B cell (primary cell): ENCODE data around the gene SCN4B. TPM values are rescaled to one million over a fixed set of nuclear protein-coding genes. Genes with fewer than 3 reads are reported as not detected.

Experiments
- ATAC-seq: fragments of 200-7000 bp; cut with Tn5 transposase; one replicate; pipeline ENCODE4 v1.10.0; 2021; ENCODE audit warnings: low read depth, mild to moderate bottlenecking, moderate number of reproducible peaks, moderate library complexity
- CTCF ChIA-PET: fragments of 350-600 bp; sonication (Branson Sonifier 250); formaldehyde crosslinking; loops from one replicate; lab custom pipeline; 2021; ENCODE audit warnings: antibody characterized with exemption, inconsistent platforms; lab: Charles Lee
- POLR2A ChIA-PET: fragments of 350-600 bp; sonication (Branson Sonifier 250); formaldehyde crosslinking; loops from one replicate; lab custom pipeline; 2021; ENCODE audit warnings: antibody characterized with exemption; lab: Charles Lee
- DNase-seq: peaks from one replicate; pipeline ENCODE4 v3.0.0; 2013
- H2AFZ ChIP-seq: 2 replicates; pipeline ENCODE4 v1.6.1; 2012; ENCODE audit warnings: mild to moderate bottlenecking, low read depth, low read length; ENCODE audit not compliant: insufficient read depth, poor library complexity, severe bottlenecking
- H3K27ac ChIP-seq, 2 donors: 1 replicate in 1 of 2; 2 replicates in 1 of 2; pipeline ENCODE4 v1.5.1; 2012 to 2013; ENCODE audit warnings: low read length in 2 of 2, mild to moderate bottlenecking in 2 of 2, moderate library complexity in 1 of 2
- H3K27me3 ChIP-seq, 4 experiments: fragments of 200-600 bp in 1 of 4; sonication (generic) in 1 of 4; replicated peaks in 1 of 4; 1 replicate in 2 of 4; 2 replicates in 2 of 4; pipeline versions ENCODE4 v1.6.1 to v1.7.0; 2013 to 2016; ENCODE audit warnings: low read length in 3 of 4, mild to moderate bottlenecking in 2 of 4, mixed read lengths in 1 of 4, moderate library complexity in 1 of 4; ENCODE audit not compliant: insufficient read depth in 4 of 4, control insufficient read depth in 3 of 4; ENCODE audit errors: control extremely low read depth in 1 of 4
- H3K36me3 ChIP-seq, 2 experiments: replicated peaks in 1 of 2; 1 replicate in 1 of 2; 2 replicates in 1 of 2; pipeline versions ENCODE4 v1.6.1 to v1.7.1; 2013; ENCODE audit warnings: low read length in 1 of 2; ENCODE audit not compliant: insufficient read depth in 2 of 2, control insufficient read depth in 1 of 2; ENCODE audit errors: control extremely low read depth in 1 of 2, extremely low read depth in 1 of 2
- H3K4me1 ChIP-seq, 2 donors: fragments of 200-600 bp in 1 of 2; sonication (generic) in 1 of 2; 1 replicate in 1 of 2; 2 replicates in 1 of 2; pipeline versions ENCODE4 v1.5.1 to v1.6.1; 2013 to 2017; ENCODE audit warnings: low read length in 2 of 2; ENCODE audit not compliant: control insufficient read depth in 2 of 2, insufficient read depth in 2 of 2
- H3K4me2 ChIP-seq: replicated peaks from 2 replicates; pipeline ENCODE3; 2012; ENCODE audit warnings: mild to moderate bottlenecking, low read depth, low read length; ENCODE audit not compliant: poor library complexity, severe bottlenecking
- H3K4me3 ChIP-seq, 5 experiments: fragments of 200-600 bp in 1 of 5; sonication (generic) in 1 of 5; 1 replicate in 3 of 5; 2 replicates in 2 of 5; pipeline versions ENCODE4 v1.5.1 to v1.7.0; 2011 to 2016; ENCODE audit warnings: low read length in 4 of 5, mild to moderate bottlenecking in 4 of 5, low read depth in 2 of 5, control low read depth in 1 of 5, moderate library complexity in 1 of 5; ENCODE audit not compliant: insufficient read depth in 1 of 5; ENCODE audit errors: control extremely low read depth in 1 of 5, extremely low read depth in 1 of 5
- H3K79me2 ChIP-seq: fragments of 200-600 bp; sonication (generic); one replicate; pipeline ENCODE4 v1.6.0; 2016; ENCODE audit warnings: low read length; ENCODE audit not compliant: control insufficient read depth, insufficient read depth
- H3K9ac ChIP-seq: fragments of 200-600 bp; sonication (generic); 2 replicates; pipeline ENCODE4 v1.6.1; 2017; ENCODE audit warnings: mild to moderate bottlenecking, low read length, moderate library complexity
- H3K9me3 ChIP-seq, 3 donors: one replicate each; pipeline versions ENCODE4 v1.6.1 to v1.7.1; 2013; ENCODE audit warnings: low read length in 2 of 3; ENCODE audit not compliant: control insufficient read depth in 2 of 3, insufficient read depth in 1 of 3; ENCODE audit errors: control extremely low read depth in 1 of 3
- H4K20me1 ChIP-seq: 2 replicates; pipeline ENCODE4 v1.6.0; 2012; ENCODE audit warnings: mild to moderate bottlenecking, low read length; ENCODE audit not compliant: insufficient read depth, control insufficient read depth, poor library complexity, severe bottlenecking
- H3K27ac Mint-ChIP-seq: one replicate; pipeline ENCODE4 v1.8.0; 2021; ENCODE audit warnings: mixed read lengths
- H3K27me3 Mint-ChIP-seq: one replicate; pipeline ENCODE4 v1.8.0; 2021; ENCODE audit warnings: mixed read lengths
- H3K4me1 Mint-ChIP-seq: one replicate; pipeline ENCODE4 v1.8.0; 2021; ENCODE audit warnings: mixed read lengths
- H3K4me3 Mint-ChIP-seq: one replicate; pipeline ENCODE4 v1.8.0; 2021; ENCODE audit warnings: mixed read lengths
- H3K9me3 Mint-ChIP-seq: one replicate; pipeline ENCODE4 v1.8.0; 2022; ENCODE audit warnings: mixed read lengths; ENCODE audit not compliant: insufficient read depth
- EZH2 ChIP-seq: IDR thresholded peaks from 2 replicates; pipeline ENCODE4 v1.6.1; 2012; ENCODE audit warnings: borderline replicate concordance, low read depth, mild to moderate bottlenecking, moderate library complexity, low read length; ENCODE audit not compliant: insufficient read depth, poor library complexity, severe bottlenecking
- WGBS: methylation state at CpG from one replicate; pipeline ENCODE4 v1.1.5; 2013; ENCODE audit warnings: missing lambda C conversion rate; ENCODE audit not compliant: insufficient coverage; 5-methylcytosine and 5-hydroxymethylcytosine counted together
- intact Hi-C: fragments of 100-400 bp; cut with micrococcal nuclease; formaldehyde crosslinking; loops from one replicate; pipeline ENCODE4 v1.10.0; 2022
- polyA plus RNA-seq: library from polyadenylated mRNA; depleted of rRNA; stranded (reverse); fragments of >200 nt; gene quantifications from 2 replicates; pipeline ENCODE4 v1.2.3, GENCODE V29; 2012
- total RNA-seq, 2 donors: library from RNA; stranded (reverse); fragments of 120-200 nt in 1 of 2; gene quantifications; 1 replicate in 1 of 2; 2 replicates in 1 of 2; pipeline versions ENCODE4 v1.2.3 to v1.2.4, GENCODE V29; 2013 to 2022
- TF ChIP-seq, protein P1 (sequence below): fragments of 200-600 bp; IDR thresholded peaks from one replicate; pipeline ENCODE4 v1.8.0; 2022; ENCODE audit warnings: antibody characterized with exemption, mild to moderate bottlenecking

The SCN4B gene
- total and polyA plus RNA-seq, 2 donors (not counting 1 experiment from before 2014, with no cell fraction given), result not detected

DNA sequence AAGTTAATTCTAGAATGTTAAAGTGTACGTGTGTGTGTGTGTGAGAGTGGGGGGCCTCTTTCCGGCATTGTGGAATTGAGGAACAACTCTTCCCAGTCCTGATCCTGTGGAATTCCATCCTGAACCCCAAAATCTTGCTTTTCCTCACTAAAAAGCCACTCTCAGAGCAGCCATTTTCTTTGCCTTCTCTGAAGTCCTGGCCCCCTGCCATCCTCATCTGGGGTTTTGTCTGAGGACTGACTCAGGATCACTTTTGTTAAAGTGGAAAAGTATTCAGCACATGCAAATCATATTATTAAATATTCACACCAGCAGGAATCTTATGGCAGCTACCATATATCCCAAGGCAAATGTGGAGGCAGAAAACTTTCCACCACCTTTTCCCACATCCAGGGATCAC, 3.8 kb downstream of the SCN4B start:
- POLR2A ChIA-PET, result no interaction called here
- Histone ChIP-seq H3K27me3 (peaks cover 0 to 86% (median 29%) of the 10 kb centered on the region in 4 experiments), H2AFZ (no peak overlapping the region), H3K27ac (no peak overlapping the region), H3K79me2 (no peaks in the 10 kb centered on the region), H3K9ac (no peak overlapping the region), H4K20me1 (no peaks in the 10 kb centered on the region), H3K4me3 (no peak overlapping the region), H3K4me1 (peaks cover 11 to 18% of the 10 kb centered on the region in 2 donors), H3K4me2 (no peak overlapping the region), H3K9me3 (no peaks in the 10 kb centered on the region), H3K36me3 (no peaks in the 10 kb centered on the region)
- Mint-ChIP-seq H3K4me3 (no peak overlapping the region), H3K27me3 (peaks cover 61% of the 10 kb centered on the region), H3K9me3 (no peaks in the 10 kb centered on the region), H3K4me1 (peaks cover 14% of the 10 kb centered on the region), H3K27ac (no peak overlapping the region)
- 100% methylated on average over 1 of the region's 2 CpGs for WGBS
- DNase-seq (no peak), ATAC-seq (no peak)
- CTCF ChIA-PET, result interaction anchor here (8.7 kb wide), 1 partner anchor 23 kb away, joined by 96 read pairs; no protein-coding TSS in a partner anchor
- intact Hi-C loops, result no loop called here
- no peak for TF ChIP-seq EZH2
- TF ChIP-seq, protein P1, sequence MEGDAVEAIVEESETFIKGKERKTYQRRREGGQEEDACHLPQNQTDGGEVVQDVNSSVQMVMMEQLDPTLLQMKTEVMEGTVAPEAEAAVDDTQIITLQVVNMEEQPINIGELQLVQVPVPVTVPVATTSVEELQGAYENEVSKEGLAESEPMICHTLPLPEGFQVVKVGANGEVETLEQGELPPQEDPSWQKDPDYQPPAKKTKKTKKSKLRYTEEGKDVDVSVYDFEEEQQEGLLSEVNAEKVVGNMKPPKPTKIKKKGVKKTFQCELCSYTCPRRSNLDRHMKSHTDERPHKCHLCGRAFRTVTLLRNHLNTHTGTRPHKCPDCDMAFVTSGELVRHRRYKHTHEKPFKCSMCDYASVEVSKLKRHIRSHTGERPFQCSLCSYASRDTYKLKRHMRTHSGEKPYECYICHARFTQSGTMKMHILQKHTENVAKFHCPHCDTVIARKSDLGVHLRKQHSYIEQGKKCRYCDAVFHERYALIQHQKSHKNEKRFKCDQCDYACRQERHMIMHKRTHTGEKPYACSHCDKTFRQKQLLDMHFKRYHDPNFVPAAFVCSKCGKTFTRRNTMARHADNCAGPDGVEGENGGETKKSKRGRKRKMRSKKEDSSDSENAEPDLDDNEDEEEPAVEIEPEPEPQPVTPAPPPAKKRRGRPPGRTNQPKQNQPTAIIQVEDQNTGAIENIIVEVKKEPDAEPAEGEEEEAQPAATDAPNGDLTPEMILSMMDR, result no peak

DNA sequence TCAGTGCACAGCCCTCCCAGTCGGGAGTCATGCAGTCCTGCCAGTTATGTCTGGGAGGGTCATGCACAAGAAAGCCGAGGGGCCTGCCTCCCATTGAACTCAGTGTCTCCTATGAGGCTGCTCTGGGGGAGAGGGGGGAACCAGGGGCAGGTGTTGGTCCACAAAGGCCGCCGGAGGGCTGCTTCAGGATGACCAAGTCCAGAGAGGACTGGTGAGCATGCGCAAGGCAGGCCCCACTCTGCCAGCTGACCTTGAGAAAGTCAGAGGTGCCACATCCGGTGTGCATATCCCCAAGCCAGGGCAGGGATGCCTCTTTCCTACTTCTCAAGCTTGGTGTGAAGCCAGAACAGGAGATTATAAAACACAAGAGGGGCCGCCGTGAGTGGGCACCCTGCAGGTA, 4.4 kb downstream of the SCN4B start:
- no peak overlapping the region for H3K27ac Mint-ChIP-seq
- H3K9me3 Mint-ChIP-seq, result no peaks in the 10 kb centered on the region
- no peak overlapping the region for H2AFZ ChIP-seq
- no peaks in the 10 kb centered on the region for H3K79me2 ChIP-seq
- H3K27me3 Mint-ChIP-seq, result peaks cover 61% of the 10 kb centered on the region
- H4K20me1 ChIP-seq, result no peaks in the 10 kb centered on the region
- no peak overlapping the region for H3K9ac ChIP-seq
- ChIA-PET POLR2A (no interaction called here), CTCF (interaction anchor here (8.7 kb wide), 1 partner anchor 23 kb away, joined by 96 read pairs; no protein-coding TSS in a partner anchor)
- peaks cover 10 to 18% of the 10 kb centered on the region in 2 donors for H3K4me1 ChIP-seq
- H3K36me3 ChIP-seq, result no peaks in the 10 kb centered on the region
- ATAC-seq (no peak), DNase-seq (no peak)
- no peak overlapping the region for H3K4me3 Mint-ChIP-seq
- no peak for TF ChIP-seq EZH2
- TF ChIP-seq, protein P1, result no peak
- 98% methylated on average over 5 of the region's 8 CpGs for WGBS
- peaks cover 10% of the 10 kb centered on the region for H3K4me1 Mint-ChIP-seq
- no peak overlapping the region for H3K27ac ChIP-seq
- H3K27me3 ChIP-seq, result peaks cover 0 to 84% (median 27%) of the 10 kb centered on the region in 4 experiments
- intact Hi-C loops, result no loop called here
- no peak overlapping the region for H3K4me3 ChIP-seq
- no peak overlapping the region for H3K4me2 ChIP-seq
- no peaks in the 10 kb centered on the region for H3K9me3 ChIP-seq
